GM18508 (cell line): ENCODE measurements around the gene WDR46.

Experiments used
- ATAC-seq: cut with Tn5 transposase; IDR thresholded peaks from one replicate; pipeline ENCODE4 v1.9.1; 2021; ENCODE audit warnings: moderate number of reproducible peaks; ENCODE audit not compliant: insufficient read depth, unreplicated experiment

The WDR46 gene

DNA sequence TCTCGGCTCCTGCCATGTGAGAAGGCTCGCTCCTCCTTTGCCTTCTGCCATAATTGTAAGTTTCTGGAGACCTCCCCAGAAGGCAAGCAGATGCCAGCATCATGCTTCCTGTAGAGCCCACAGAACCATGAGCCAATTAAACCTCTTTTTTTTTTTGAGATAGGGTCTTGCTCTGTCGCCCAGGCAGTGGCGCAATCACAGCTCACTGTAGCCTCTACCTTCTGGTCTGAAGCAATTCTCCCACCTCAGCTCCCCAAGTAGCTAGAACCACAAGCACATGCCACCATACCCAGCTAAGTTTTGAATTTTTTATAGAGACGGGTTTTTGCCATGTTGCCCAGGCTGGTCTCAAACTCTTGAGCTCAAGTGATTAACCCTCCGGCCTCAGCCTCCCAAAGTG, 52.2 kb downstream of the WDR46 start:
- no peak for ATAC-seq

DNA sequence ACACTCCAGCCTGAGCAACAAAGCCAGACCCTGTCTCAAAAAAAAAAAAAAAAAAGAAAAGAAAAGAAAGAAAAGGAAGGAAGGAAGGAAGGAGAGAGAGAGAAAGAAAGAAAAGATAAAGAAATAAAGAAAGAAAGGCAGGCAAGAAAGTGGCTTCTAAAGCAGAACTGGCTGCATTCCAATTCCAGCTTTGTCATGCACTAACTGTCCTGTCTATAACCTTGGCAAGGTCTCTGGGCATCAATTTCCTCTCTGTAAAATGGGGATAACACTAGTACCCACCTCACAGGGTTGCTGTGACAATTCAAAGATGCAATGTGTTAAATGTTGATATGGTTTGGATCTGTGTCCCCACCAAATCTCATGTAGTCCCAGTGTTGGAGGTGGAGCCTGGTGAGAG, 52.7 kb downstream of the WDR46 start:
- no peak for ATAC-seq

DNA sequence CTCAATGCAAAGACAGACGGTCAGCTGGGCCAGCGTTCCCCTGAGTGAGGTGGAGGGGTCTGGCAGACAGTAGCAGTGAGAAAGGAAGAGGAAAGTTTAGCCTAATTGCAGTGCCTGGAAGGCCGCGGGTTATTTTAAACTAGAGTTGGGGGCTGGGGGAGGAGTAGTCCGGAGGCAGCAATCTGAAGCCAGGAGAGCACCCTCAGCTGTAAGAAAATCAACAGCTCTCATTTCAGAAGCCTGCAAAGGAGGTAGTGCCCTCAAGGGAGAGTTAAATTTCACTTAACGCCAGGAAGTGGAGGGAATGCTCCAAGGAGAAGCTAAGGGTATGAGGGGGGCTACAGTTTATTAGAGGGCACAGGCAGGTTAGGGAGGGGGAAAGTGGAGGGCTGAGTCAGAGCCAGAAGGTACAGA, 53.8 kb downstream of the WDR46 start:
- ATAC-seq, result no peak
